Gastrocnemius medialis (tissue), 4 donors: ENCODE results near the gene ACACA.

Source experiments
- POLR2A ChIP-seq, 2 donors: fragments of 450-650 bp; IDR thresholded peaks; one replicate each; pipeline ENCODE4 v1.6.1; 2017; ENCODE audit warnings: antibody characterized with exemption in 2 of 2, mild to moderate bottlenecking in 2 of 2, moderate library complexity in 2 of 2
- TF ChIP-seq, protein P1 (sequence below), 5 experiments: fragments of 450-650 bp in 3 of 5; fragments of 200-600 bp in 2 of 5; sonication (generic) in 2 of 5; IDR thresholded peaks in 4 of 5; conservative IDR thresholded peaks in 1 of 5; 1 replicate in 4 of 5; 2 replicates in 1 of 5; pipeline ENCODE4 v1.5.1; 2016 to 2019; ENCODE audit warnings: antibody characterized with exemption in 5 of 5, mild to moderate bottlenecking in 3 of 5, moderate library complexity in 3 of 5

GRCh38 chr17:37213927-37214326 lies 192.7 kb downstream of the ACACA start:
- no peak for TF ChIP-seq POLR2A (IDR thresholded peaks at IDR 0.05)
- TF ChIP-seq, protein P1, sequence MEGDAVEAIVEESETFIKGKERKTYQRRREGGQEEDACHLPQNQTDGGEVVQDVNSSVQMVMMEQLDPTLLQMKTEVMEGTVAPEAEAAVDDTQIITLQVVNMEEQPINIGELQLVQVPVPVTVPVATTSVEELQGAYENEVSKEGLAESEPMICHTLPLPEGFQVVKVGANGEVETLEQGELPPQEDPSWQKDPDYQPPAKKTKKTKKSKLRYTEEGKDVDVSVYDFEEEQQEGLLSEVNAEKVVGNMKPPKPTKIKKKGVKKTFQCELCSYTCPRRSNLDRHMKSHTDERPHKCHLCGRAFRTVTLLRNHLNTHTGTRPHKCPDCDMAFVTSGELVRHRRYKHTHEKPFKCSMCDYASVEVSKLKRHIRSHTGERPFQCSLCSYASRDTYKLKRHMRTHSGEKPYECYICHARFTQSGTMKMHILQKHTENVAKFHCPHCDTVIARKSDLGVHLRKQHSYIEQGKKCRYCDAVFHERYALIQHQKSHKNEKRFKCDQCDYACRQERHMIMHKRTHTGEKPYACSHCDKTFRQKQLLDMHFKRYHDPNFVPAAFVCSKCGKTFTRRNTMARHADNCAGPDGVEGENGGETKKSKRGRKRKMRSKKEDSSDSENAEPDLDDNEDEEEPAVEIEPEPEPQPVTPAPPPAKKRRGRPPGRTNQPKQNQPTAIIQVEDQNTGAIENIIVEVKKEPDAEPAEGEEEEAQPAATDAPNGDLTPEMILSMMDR (IDR thresholded peaks at IDR 0.05 in 4 of 5, conservative IDR thresholded peaks at IDR 0.05 in 1 of 5): no peak
